H9 (cell line): ENCODE results near the gene PATE3. TPM values are rescaled to one million over a fixed set of nuclear protein-coding genes. Genes with fewer than 3 reads are reported as not detected.

Experiments used
- DNase-seq: peaks from one replicate; pipeline ENCODE4 v3.0.0-alpha.2; 2017
- H2AFZ ChIP-seq: one replicate; pipeline ENCODE4 v1.6.1; 2013; ENCODE audit warnings: mild to moderate bottlenecking, low read length, control low read depth, moderate library complexity
- H2AK5ac ChIP-seq: 2 replicates; pipeline ENCODE4 v1.6.1; 2013; ENCODE audit warnings: low read length, control low read depth, mixed read lengths; ENCODE audit not compliant: insufficient read length
- H2BK120ac ChIP-seq: one replicate; pipeline ENCODE4 v1.6.1; 2013; ENCODE audit warnings: low read depth, mild to moderate bottlenecking, low read length, control low read depth, inconsistent platforms; ENCODE audit not compliant: poor library complexity, severe bottlenecking
- H2BK12ac ChIP-seq: 2 replicates; pipeline ENCODE4 v1.6.1; 2013; ENCODE audit warnings: low read length, control low read depth, mixed read lengths, low read depth; ENCODE audit not compliant: insufficient read length
- H2BK15ac ChIP-seq: 2 replicates; pipeline ENCODE4 v1.6.1; 2013; ENCODE audit warnings: low read depth, low read length, control low read depth
- H2BK20ac ChIP-seq: one replicate; pipeline ENCODE4 v1.6.1; 2013; ENCODE audit warnings: low read depth, mild to moderate bottlenecking, low read length, control low read depth, inconsistent platforms; ENCODE audit not compliant: poor library complexity, severe bottlenecking
- H2BK5ac ChIP-seq: 2 replicates; pipeline ENCODE4 v1.6.1; 2013; ENCODE audit warnings: low read length, control low read depth, mixed read lengths; ENCODE audit not compliant: insufficient read length
- H3K14ac ChIP-seq: 2 replicates; pipeline ENCODE4 v1.6.1; 2013; ENCODE audit warnings: low read length, control low read depth; ENCODE audit not compliant: insufficient read depth
- H3K18ac ChIP-seq: 2 replicates; pipeline ENCODE4 v1.6.1; 2013; ENCODE audit warnings: low read depth, mild to moderate bottlenecking, mixed read lengths, low read length, control low read depth; ENCODE audit not compliant: insufficient read length
- H3K23ac ChIP-seq: 2 replicates; pipeline ENCODE4 v1.6.1; 2013; ENCODE audit warnings: low read length, control low read depth, mixed read lengths, low read depth; ENCODE audit not compliant: insufficient read length
- H3K23me2 ChIP-seq: 2 replicates; pipeline ENCODE4 v1.6.1; 2013; ENCODE audit warnings: low read depth, mild to moderate bottlenecking, mixed read lengths, low read length, control low read depth; ENCODE audit not compliant: insufficient read length, poor library complexity, severe bottlenecking
- H3K27ac ChIP-seq: 2 replicates; pipeline ENCODE4 v1.5.1; 2013; ENCODE audit warnings: low read length, control low read depth, mixed read lengths, low read depth; ENCODE audit not compliant: insufficient read length
- H3K27me3 ChIP-seq: 2 replicates; pipeline ENCODE4 v1.6.1; 2013; ENCODE audit warnings: low read length, control low read depth, inconsistent platforms; ENCODE audit not compliant: insufficient read depth
- H3K4ac ChIP-seq: 2 replicates; pipeline ENCODE4 v1.6.1; 2013; ENCODE audit warnings: low read depth, mild to moderate bottlenecking, control low read depth, inconsistent platforms, low read length, moderate library complexity
- H3K4me1 ChIP-seq: 2 replicates; pipeline ENCODE4 v1.6.1; 2013; ENCODE audit warnings: low read length, control low read depth, inconsistent platforms; ENCODE audit not compliant: insufficient read depth
- H3K4me2 ChIP-seq: 2 replicates; pipeline ENCODE4 v1.6.1; 2013; ENCODE audit warnings: low read length, control low read depth, mixed read lengths; ENCODE audit not compliant: insufficient read length, insufficient read depth
- H3K56ac ChIP-seq: 2 replicates; pipeline ENCODE4 v1.6.1; 2013; ENCODE audit warnings: low read depth, mild to moderate bottlenecking, mixed read lengths, low read length, control low read depth; ENCODE audit not compliant: insufficient read length
- H3K79me1 ChIP-seq: 2 replicates; pipeline ENCODE4 v1.6.1; 2013; ENCODE audit warnings: low read depth, mild to moderate bottlenecking, moderate library complexity, low read length, control low read depth, inconsistent platforms; ENCODE audit not compliant: insufficient read depth, poor library complexity, severe bottlenecking
- H3K79me2 ChIP-seq: 2 replicates; pipeline ENCODE4 v1.6.1; 2013; ENCODE audit warnings: low read length, control low read depth, inconsistent platforms; ENCODE audit not compliant: insufficient read depth
- H3K9ac ChIP-seq: 2 replicates; pipeline ENCODE4 v1.6.1; 2013; ENCODE audit warnings: low read length, control low read depth, mixed read lengths; ENCODE audit not compliant: insufficient read length; ENCODE audit errors: extremely low read depth
- H3K9me3 ChIP-seq: one replicate; pipeline ENCODE4 v1.6.1; 2013; ENCODE audit warnings: low read depth, low read length, inconsistent platforms; ENCODE audit not compliant: control insufficient read depth
- H3T11ph ChIP-seq: one replicate; pipeline ENCODE4 v1.6.1; 2013; ENCODE audit warnings: mild to moderate bottlenecking, low read length, control low read depth, inconsistent platforms
- H4K20me1 ChIP-seq: one replicate; pipeline ENCODE4 v1.6.1; 2013; ENCODE audit not compliant: control insufficient read depth, insufficient read length, insufficient read depth
- H4K5ac ChIP-seq: 2 replicates; pipeline ENCODE4 v1.6.1; 2013; ENCODE audit warnings: low read depth, mild to moderate bottlenecking, mixed read lengths, low read length, control low read depth; ENCODE audit not compliant: insufficient read length
- H4K8ac ChIP-seq: replicated peaks from 2 replicates; pipeline ENCODE4 v1.6.1; 2013; ENCODE audit warnings: low read length, control low read depth, mixed read lengths, low read depth; ENCODE audit not compliant: insufficient read length
- H4K91ac ChIP-seq: 2 replicates; pipeline ENCODE4 v1.6.1; 2013; ENCODE audit warnings: low read depth, mild to moderate bottlenecking, moderate library complexity, mixed read lengths, low read length, control low read depth; ENCODE audit not compliant: insufficient read length
- H3K27ac Mint-ChIP-seq, 3 experiments: 2 replicates in 2 of 3; 3 replicates in 1 of 3; pipeline ENCODE4 v1.8.0; 2020 to 2021; ENCODE audit warnings: mixed read lengths in 3 of 3, mild to moderate bottlenecking in 1 of 3, moderate library complexity in 1 of 3
- H3K27me3 Mint-ChIP-seq: 2 replicates; pipeline ENCODE4 v1.8.0; 2021; ENCODE audit warnings: low read depth, mild to moderate bottlenecking, moderate library complexity, mixed read lengths
- H3K36me3 Mint-ChIP-seq, 3 experiments: 2 replicates in 2 of 3; 3 replicates in 1 of 3; pipeline ENCODE4 v1.8.0; 2020 to 2021; ENCODE audit warnings: low read depth in 3 of 3, mixed read lengths in 3 of 3; ENCODE audit not compliant: insufficient read depth in 1 of 3
- H3K4me1 Mint-ChIP-seq, 2 experiments: 2 replicates each; pipeline ENCODE4 v1.8.0; 2020; ENCODE audit warnings: mixed read lengths in 2 of 2
- H3K4me3 Mint-ChIP-seq, 2 experiments: 2 replicates in 1 of 2; 3 replicates in 1 of 2; pipeline ENCODE4 v1.8.0; 2020 to 2021; ENCODE audit warnings: mild to moderate bottlenecking in 2 of 2, mixed read lengths in 2 of 2, moderate library complexity in 1 of 2
- H3K9me3 Mint-ChIP-seq, 2 experiments: 2 replicates in 1 of 2; 3 replicates in 1 of 2; pipeline ENCODE4 v1.8.0; 2020; ENCODE audit warnings: mild to moderate bottlenecking in 2 of 2, mixed read lengths in 2 of 2, moderate library complexity in 1 of 2
- WGBS: extraction: QIAGEN DNeasy Blood & Tissue Kit; methylation state at CpG from one replicate; pipeline ENCODE4 v1.1.7; 2013; ENCODE audit warnings: missing lambda C conversion rate, low lambda C conversion rate, mixed read lengths; ENCODE audit not compliant: insufficient read length; ENCODE audit errors: extremely low coverage; 5-methylcytosine and 5-hydroxymethylcytosine counted together
- total RNA-seq: library from RNA; stranded (reverse); gene quantifications from 2 replicates; pipeline ENCODE4 v1.2.1, GENCODE V29; 2021
- TF ChIP-seq, protein P1 (sequence below): fragments of 200-600 bp; sonication (generic); conservative IDR thresholded peaks from 3 replicates; pipeline ENCODE4 v1.8.0; 2021; ENCODE audit warnings: antibody characterized with exemption, mild to moderate bottlenecking

PATE3 gene
- total RNA-seq, 1 experiment from 2014 or later, result not detected

DNA sequence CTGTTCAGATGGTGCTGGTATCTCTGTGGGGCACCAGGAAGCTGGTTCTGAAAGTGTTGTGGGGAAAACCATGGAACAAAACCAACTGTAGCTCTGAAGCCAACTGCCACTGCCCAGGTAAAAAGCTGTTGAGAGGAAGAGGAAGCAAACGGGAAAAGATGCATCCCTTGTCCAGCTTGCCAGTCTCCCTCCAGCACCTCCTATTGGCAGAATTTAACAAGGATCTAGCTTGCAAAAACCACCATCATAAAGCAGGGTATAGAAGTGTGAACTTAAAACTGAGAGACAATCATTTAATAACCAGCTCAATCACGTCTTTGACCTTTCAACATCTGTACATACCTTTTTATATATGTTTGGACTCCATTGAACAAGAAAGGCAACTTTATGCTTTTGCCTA is 37.3 kb upstream of the PATE3 start:
- Histone ChIP-seq H3K14ac (no peak overlapping the region), H2AK5ac (no peak overlapping the region), H3K23me2 (no peaks in the 10 kb centered on the region), H2BK12ac (no peak overlapping the region), H4K91ac (no peak overlapping the region), H3K79me1 (no peaks in the 10 kb centered on the region), H3K56ac (no peak overlapping the region), H2BK15ac (no peak overlapping the region), H3T11ph (no peak overlapping the region), H3K4me1 (no peaks in the 10 kb centered on the region), H4K8ac (no peak overlapping the region), H3K9me3 (no peaks in the 10 kb centered on the region), H2AFZ (no peak overlapping the region), H2BK5ac (no peak overlapping the region), H3K79me2 (no peaks in the 10 kb centered on the region), H2BK20ac (no peak overlapping the region), H3K4me2 (no peak overlapping the region), H3K27me3 (no peaks in the 10 kb centered on the region), H4K20me1 (peaks cover 2% of the 10 kb centered on the region), H2BK120ac (no peak overlapping the region), H3K18ac (no peak overlapping the region), H4K5ac (no peak overlapping the region), H3K9ac (no peak overlapping the region), H3K27ac (no peak overlapping the region), H3K23ac (no peak overlapping the region), H3K4ac (no peak overlapping the region)
- Mint-ChIP-seq H3K4me3 (no peak overlapping the region), H3K9me3 (no peaks in the 10 kb centered on the region), H3K27ac (no peak overlapping the region), H3K4me1 (no peaks in the 10 kb centered on the region), H3K36me3 (no peaks in the 10 kb centered on the region), H3K27me3 (peaks cover 21% of the 10 kb centered on the region)
- TF ChIP-seq, protein P1, sequence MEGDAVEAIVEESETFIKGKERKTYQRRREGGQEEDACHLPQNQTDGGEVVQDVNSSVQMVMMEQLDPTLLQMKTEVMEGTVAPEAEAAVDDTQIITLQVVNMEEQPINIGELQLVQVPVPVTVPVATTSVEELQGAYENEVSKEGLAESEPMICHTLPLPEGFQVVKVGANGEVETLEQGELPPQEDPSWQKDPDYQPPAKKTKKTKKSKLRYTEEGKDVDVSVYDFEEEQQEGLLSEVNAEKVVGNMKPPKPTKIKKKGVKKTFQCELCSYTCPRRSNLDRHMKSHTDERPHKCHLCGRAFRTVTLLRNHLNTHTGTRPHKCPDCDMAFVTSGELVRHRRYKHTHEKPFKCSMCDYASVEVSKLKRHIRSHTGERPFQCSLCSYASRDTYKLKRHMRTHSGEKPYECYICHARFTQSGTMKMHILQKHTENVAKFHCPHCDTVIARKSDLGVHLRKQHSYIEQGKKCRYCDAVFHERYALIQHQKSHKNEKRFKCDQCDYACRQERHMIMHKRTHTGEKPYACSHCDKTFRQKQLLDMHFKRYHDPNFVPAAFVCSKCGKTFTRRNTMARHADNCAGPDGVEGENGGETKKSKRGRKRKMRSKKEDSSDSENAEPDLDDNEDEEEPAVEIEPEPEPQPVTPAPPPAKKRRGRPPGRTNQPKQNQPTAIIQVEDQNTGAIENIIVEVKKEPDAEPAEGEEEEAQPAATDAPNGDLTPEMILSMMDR, result peak; percentile 55
- no peak for DNase-seq
- WGBS, result no CpG with 5 or more reads among the region's 2 CpGs
